ENCODE measurements around the gene ODR4.
"Not testable (repeated sequence)": the region's sequence is repeated elsewhere in the genome, so short reads cannot be mapped to it uniquely, and the experiment has no call there.

Gene ODR4

GRCh38 chr1:186390925-186391324, 15.3 kb downstream of the ODR4 start:
- ATAC-seq (ENCODE audit: insufficient read depth, low read depth) (no peak), DNase-seq (no peak)
- Histone ChIP-seq H3K9me3 (ENCODE audit: insufficient read depth, low read length, severe bottlenecking) (no peaks in the 10 kb centered on the region), H3K27me3 (ENCODE audit: insufficient read depth, low read length, poor library complexity) (no peaks in the 10 kb centered on the region), H3K4me1 (ENCODE audit: insufficient read depth, low read length) (no peaks in the 10 kb centered on the region), H3K4me2 (ENCODE audit: insufficient read depth, low read length) (no peak overlapping the region), H2AFZ (ENCODE audit: low read depth, low read length) (no peak overlapping the region), H4K20me1 (ENCODE audit: insufficient read depth, low read length) (no peaks in the 10 kb centered on the region), H3K27ac (ENCODE audit: low read length) (no peak overlapping the region), H3K36me3 (ENCODE audit: insufficient read depth, low read length) (peaks cover 72% of the 10 kb centered on the region), H3K4me3 (ENCODE audit: low read depth in 1 of 2, low read length in 2 of 2) (no peak overlapping the region), H3K79me2 (ENCODE audit: insufficient read depth, low read length) (no peaks in the 10 kb centered on the region), H3K9ac (ENCODE audit: low read depth, low read length) (no peak overlapping the region)
- TF ChIP-seq, protein P1, sequence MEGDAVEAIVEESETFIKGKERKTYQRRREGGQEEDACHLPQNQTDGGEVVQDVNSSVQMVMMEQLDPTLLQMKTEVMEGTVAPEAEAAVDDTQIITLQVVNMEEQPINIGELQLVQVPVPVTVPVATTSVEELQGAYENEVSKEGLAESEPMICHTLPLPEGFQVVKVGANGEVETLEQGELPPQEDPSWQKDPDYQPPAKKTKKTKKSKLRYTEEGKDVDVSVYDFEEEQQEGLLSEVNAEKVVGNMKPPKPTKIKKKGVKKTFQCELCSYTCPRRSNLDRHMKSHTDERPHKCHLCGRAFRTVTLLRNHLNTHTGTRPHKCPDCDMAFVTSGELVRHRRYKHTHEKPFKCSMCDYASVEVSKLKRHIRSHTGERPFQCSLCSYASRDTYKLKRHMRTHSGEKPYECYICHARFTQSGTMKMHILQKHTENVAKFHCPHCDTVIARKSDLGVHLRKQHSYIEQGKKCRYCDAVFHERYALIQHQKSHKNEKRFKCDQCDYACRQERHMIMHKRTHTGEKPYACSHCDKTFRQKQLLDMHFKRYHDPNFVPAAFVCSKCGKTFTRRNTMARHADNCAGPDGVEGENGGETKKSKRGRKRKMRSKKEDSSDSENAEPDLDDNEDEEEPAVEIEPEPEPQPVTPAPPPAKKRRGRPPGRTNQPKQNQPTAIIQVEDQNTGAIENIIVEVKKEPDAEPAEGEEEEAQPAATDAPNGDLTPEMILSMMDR (IDR thresholded peaks at IDR 0.05; ENCODE audit: borderline replicate concordance, extremely low read depth, low read length, poor library complexity, severe bottlenecking): no peak
- no peak for TF ChIP-seq EZH2 (IDR thresholded peaks at IDR 0.05; ENCODE audit: borderline replicate concordance, low read depth, low read length, severe bottlenecking)

- DNase-seq (no peak), ATAC-seq (ENCODE audit: insufficient read depth, low read depth) (no peak)
- Histone ChIP-seq H3K36me3 (ENCODE audit: insufficient read depth, low read length) (peaks cover 77% of the 10 kb centered on the region), H3K9ac (ENCODE audit: low read depth, low read length) (no peak overlapping the region), H3K27ac (ENCODE audit: low read length) (no peak overlapping the region), H3K4me1 (ENCODE audit: insufficient read depth, low read length) (no peaks in the 10 kb centered on the region), H3K79me2 (ENCODE audit: insufficient read depth, low read length) (no peaks in the 10 kb centered on the region), H3K9me3 (ENCODE audit: insufficient read depth, low read length, severe bottlenecking) (no peaks in the 10 kb centered on the region), H4K20me1 (ENCODE audit: insufficient read depth, low read length) (no peaks in the 10 kb centered on the region), H3K4me3 (ENCODE audit: low read depth in 1 of 2, low read length in 2 of 2) (no peak overlapping the region), H3K27me3 (ENCODE audit: insufficient read depth, low read length, poor library complexity) (no peaks in the 10 kb centered on the region), H3K4me2 (ENCODE audit: insufficient read depth, low read length) (no peak overlapping the region), H2AFZ (ENCODE audit: low read depth, low read length) (no peak overlapping the region)
- TF ChIP-seq, protein P1 (IDR thresholded peaks at IDR 0.05; ENCODE audit: borderline replicate concordance, extremely low read depth, low read length, poor library complexity, severe bottlenecking): no peak
- no peak for TF ChIP-seq EZH2 (IDR thresholded peaks at IDR 0.05; ENCODE audit: borderline replicate concordance, low read depth, low read length, severe bottlenecking)
Measured at GRCh38 chr1:186391841-186392240, 16.2 kb downstream of the ODR4 start.

- not testable (repeated sequence) for H3K27me3 ChIP-seq (ENCODE audit: insufficient read depth, low read length, poor library complexity); ATAC-seq (ENCODE audit: insufficient read depth, low read depth); H3K4me3 ChIP-seq (ENCODE audit: low read depth in 1 of 2, low read length in 2 of 2); H3K4me1 ChIP-seq (ENCODE audit: insufficient read depth, low read length); H4K20me1 ChIP-seq (ENCODE audit: insufficient read depth, low read length); H3K9me3 ChIP-seq (ENCODE audit: insufficient read depth, low read length, severe bottlenecking); H3K79me2 ChIP-seq (ENCODE audit: insufficient read depth, low read length); H2AFZ ChIP-seq (ENCODE audit: low read depth, low read length); H3K4me2 ChIP-seq (ENCODE audit: insufficient read depth, low read length); DNase-seq; H3K9ac ChIP-seq (ENCODE audit: low read depth, low read length); H3K27ac ChIP-seq (ENCODE audit: low read length)
- H3K36me3 ChIP-seq (ENCODE audit: insufficient read depth, low read length): peaks cover 77% of the 10 kb centered on the region
Measured at GRCh38 chr1:186392711-186393110, 17.1 kb downstream of the ODR4 start.

GRCh38 chr1:186401446-186401845, 25.8 kb downstream of the ODR4 start:
- H3K9me3 ChIP-seq (ENCODE audit: insufficient read depth, low read length, severe bottlenecking); H3K9ac ChIP-seq (ENCODE audit: low read depth, low read length): not testable (repeated sequence)
- peaks cover 46% of the 10 kb centered on the region for H3K36me3 ChIP-seq (ENCODE audit: insufficient read depth, low read length)

More at GRCh38 chr1:186401446-186401845, 25.8 kb downstream of the ODR4 start:
- H3K27me3 ChIP-seq (ENCODE audit: insufficient read depth, low read length, poor library complexity); H4K20me1 ChIP-seq (ENCODE audit: insufficient read depth, low read length); ATAC-seq (ENCODE audit: insufficient read depth, low read depth); H3K4me3 ChIP-seq (ENCODE audit: low read depth in 1 of 2, low read length in 2 of 2); DNase-seq; H3K4me2 ChIP-seq (ENCODE audit: insufficient read depth, low read length); H2AFZ ChIP-seq (ENCODE audit: low read depth, low read length); H3K4me1 ChIP-seq (ENCODE audit: insufficient read depth, low read length); H3K79me2 ChIP-seq (ENCODE audit: insufficient read depth, low read length); H3K27ac ChIP-seq (ENCODE audit: low read length): not testable (repeated sequence)

Data from DND-41 (cell line).